ENCODE measurements around the gene KCNIP2. TPM values are rescaled to one million over a fixed set of nuclear protein-coding genes. Genes with fewer than 3 reads are reported as not detected.

Gene KCNIP2
- total RNA-seq, 1 donor from 2014 or later, result 2.2 TPM

DNA sequence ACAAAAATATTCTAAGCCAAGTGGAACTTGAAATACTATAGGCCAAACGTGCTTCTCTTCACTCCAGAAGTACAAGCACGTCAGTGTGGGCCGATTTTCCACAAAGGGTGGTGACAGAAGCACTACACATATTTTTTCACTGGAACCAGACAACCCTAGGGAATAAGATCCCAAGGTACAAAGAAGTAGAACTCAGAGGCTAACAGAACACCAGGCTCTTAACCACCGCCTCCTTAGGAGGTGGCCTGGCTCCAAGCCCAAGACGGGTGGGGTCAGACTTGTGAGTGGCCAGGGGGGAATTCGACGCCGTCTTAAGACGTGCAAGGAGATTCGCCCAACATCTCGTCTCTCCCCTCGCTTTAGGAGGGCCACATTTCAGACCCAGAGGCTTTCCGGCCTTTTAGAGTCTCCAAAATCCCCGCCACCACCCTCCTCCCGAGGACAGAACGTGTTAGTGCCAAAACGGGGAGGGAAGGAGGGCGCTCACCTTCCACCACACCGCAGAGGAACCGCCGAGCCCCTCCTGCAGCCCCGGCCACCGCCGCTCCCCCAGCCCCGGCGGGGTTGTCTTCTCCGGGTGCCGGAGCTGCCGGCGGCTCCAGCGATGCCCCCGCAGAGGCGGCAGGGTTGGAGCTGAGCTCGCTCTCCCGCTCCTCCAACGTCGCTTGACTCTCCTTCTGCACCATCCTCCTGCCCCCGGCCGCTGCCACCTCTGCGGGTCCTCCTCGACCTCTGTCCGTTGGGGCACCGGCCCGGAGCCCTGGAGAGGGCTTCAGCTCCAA lies 26.1 kb downstream of the KCNIP2 start:
- H3K27ac Mint-ChIP-seq (ENCODE audit: unreplicated experiment), result peak overlapping the region; percentile 99

DNA sequence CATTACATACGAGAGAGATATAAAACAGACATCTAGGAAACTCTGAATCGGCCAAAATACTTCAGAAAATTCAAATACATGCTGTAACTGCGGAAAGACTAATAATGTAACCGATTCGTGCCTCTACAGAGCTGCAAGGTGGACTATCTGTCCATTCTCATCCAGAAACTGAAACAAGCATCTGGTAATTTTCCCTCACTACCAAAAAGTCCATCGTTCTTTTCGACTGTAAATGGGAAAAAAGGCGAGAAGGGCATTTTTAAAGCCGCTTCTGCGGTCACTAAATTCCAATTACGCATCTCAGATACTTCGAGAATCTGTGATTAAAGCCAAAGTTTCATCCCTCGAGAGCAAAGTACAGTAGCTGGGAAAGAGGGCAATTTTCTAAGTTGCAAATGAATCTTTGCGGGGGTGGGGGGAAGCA lies 26.7 kb downstream of the KCNIP2 start:
- Mint-ChIP-seq H3K27me3 (ENCODE audit: low read depth) (peaks cover 4% of the 10 kb centered on the region), H3K4me3 (peak overlapping the region; percentile 98), H3K4me1 (peaks cover 50% of the 10 kb centered on the region), H3K36me3 (ENCODE audit: low read depth) (no peaks in the 10 kb centered on the region), H3K27ac (ENCODE audit: unreplicated experiment) (peak overlapping the region; percentile 93), H3K9me3 (no peaks in the 10 kb centered on the region)
- DNase-seq (ENCODE audit: low read depth, low spot score), result no peak
- TF ChIP-seq, protein P1, sequence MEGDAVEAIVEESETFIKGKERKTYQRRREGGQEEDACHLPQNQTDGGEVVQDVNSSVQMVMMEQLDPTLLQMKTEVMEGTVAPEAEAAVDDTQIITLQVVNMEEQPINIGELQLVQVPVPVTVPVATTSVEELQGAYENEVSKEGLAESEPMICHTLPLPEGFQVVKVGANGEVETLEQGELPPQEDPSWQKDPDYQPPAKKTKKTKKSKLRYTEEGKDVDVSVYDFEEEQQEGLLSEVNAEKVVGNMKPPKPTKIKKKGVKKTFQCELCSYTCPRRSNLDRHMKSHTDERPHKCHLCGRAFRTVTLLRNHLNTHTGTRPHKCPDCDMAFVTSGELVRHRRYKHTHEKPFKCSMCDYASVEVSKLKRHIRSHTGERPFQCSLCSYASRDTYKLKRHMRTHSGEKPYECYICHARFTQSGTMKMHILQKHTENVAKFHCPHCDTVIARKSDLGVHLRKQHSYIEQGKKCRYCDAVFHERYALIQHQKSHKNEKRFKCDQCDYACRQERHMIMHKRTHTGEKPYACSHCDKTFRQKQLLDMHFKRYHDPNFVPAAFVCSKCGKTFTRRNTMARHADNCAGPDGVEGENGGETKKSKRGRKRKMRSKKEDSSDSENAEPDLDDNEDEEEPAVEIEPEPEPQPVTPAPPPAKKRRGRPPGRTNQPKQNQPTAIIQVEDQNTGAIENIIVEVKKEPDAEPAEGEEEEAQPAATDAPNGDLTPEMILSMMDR (conservative IDR thresholded peaks at IDR 0.05), result no peak

More for the DNA sequence above, 26.1 kb downstream of the KCNIP2 start:
- no peaks in the 10 kb centered on the region for H3K9me3 Mint-ChIP-seq
- peaks cover 4% of the 10 kb centered on the region for H3K27me3 Mint-ChIP-seq (ENCODE audit: low read depth)
- DNase-seq (ENCODE audit: low read depth, low spot score), result no peak
- peaks cover 50% of the 10 kb centered on the region for H3K4me1 Mint-ChIP-seq
- peak overlapping the region; percentile 98 for H3K4me3 Mint-ChIP-seq
- TF ChIP-seq, protein P1 (conservative IDR thresholded peaks at IDR 0.05), result no peak
- no peaks in the 10 kb centered on the region for H3K36me3 Mint-ChIP-seq (ENCODE audit: low read depth)

DNA sequence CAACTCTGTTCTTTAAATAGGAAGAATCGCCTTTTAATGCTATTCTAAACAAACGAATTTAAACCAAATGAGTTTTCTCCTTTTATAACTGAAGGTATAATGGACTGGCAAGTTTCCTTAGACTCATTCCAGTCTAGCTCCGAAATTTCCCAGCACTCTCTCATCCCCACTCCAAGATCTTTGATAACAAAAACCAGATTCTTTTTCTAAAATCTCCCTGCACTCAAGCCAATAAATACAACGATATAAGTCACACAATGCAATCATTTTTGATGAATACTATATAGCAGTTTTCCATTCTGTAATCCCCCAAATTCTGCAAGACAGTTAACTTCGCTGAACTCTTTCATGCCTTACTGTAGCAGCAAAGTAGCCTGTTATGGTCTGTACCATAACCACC lies 27.2 kb downstream of the KCNIP2 start:
- Mint-ChIP-seq H3K36me3 (ENCODE audit: low read depth) (no peaks in the 10 kb centered on the region), H3K4me1 (peaks cover 50% of the 10 kb centered on the region), H3K27me3 (ENCODE audit: low read depth) (peaks cover 4% of the 10 kb centered on the region), H3K27ac (ENCODE audit: unreplicated experiment) (no peak overlapping the region), H3K4me3 (peak overlapping the region; percentile 98), H3K9me3 (no peaks in the 10 kb centered on the region)
- no peak for DNase-seq (ENCODE audit: low read depth, low spot score)
- TF ChIP-seq, protein P1 (conservative IDR thresholded peaks at IDR 0.05), result no peak

DNA sequence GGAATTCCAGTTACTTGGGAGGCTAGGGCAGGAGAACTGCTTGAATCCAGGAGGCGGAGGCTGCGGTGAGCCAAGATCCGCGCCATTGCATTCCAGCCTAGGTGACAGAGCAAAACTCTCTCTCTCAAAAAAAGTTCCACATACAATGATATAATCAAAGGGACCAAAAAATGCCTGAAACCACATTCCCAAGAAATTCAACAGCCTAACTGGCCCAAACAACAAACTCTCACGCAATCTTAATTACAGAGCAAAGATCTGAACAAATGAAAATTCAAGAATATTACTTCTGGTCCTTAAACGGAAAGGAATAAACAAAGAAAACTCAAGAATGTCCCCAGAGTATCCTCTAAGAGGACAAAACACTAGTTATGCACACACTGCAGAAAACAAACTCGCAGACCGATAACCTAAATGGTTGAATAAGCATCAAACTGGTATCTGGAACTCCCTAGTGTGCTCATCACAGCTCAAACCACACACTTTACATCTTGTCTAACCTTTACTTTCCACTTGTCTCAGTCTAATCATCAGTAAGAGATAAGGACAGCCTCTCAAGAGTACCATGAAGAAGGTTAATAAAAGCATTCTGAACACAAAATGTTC lies 29.0 kb downstream of the KCNIP2 start:
- no peak overlapping the region for H3K27ac Mint-ChIP-seq (ENCODE audit: unreplicated experiment)
- H3K4me3 Mint-ChIP-seq, result peak overlapping the region; percentile 98
- no peaks in the 10 kb centered on the region for H3K9me3 Mint-ChIP-seq
- H3K36me3 Mint-ChIP-seq (ENCODE audit: low read depth), result no peaks in the 10 kb centered on the region
- H3K27me3 Mint-ChIP-seq (ENCODE audit: low read depth), result peaks cover 4% of the 10 kb centered on the region
- TF ChIP-seq, protein P1 (conservative IDR thresholded peaks at IDR 0.05), result no peak
- H3K4me1 Mint-ChIP-seq, result peaks cover 50% of the 10 kb centered on the region
- DNase-seq (ENCODE audit: low read depth, low spot score), result no peak

DNA sequence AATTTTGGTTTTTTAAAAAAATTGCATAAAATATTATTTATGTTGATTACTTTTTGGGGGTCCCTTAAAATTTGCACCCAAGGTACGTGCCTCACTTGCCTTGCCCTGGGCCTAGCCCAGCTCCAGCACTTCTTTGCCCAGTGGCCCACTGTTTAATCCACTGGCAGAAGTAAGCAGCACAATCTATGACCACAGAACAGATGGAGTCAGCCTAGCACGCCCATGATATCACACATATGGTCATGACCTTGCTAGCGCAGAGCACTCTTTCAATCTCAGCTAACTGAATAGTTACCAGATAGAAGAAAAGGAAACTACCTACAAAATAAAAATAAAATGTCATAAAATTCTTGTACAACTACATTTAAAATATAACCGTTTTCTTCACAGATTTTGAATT lies 31.0 kb downstream of the KCNIP2 start:
- TF ChIP-seq, protein P1 (conservative IDR thresholded peaks at IDR 0.05), result no peak
- no peak for DNase-seq (ENCODE audit: low read depth, low spot score)
- no peaks in the 10 kb centered on the region for H3K9me3 Mint-ChIP-seq
- peaks cover 1% of the 10 kb centered on the region for H3K36me3 Mint-ChIP-seq (ENCODE audit: low read depth)
- peak overlapping the region; percentile 98 for H3K4me3 Mint-ChIP-seq
- peaks cover 35% of the 10 kb centered on the region for H3K4me1 Mint-ChIP-seq
- no peaks in the 10 kb centered on the region for H3K27me3 Mint-ChIP-seq (ENCODE audit: low read depth)
- H3K27ac Mint-ChIP-seq (ENCODE audit: unreplicated experiment), result no peak overlapping the region

Measured in neural crest cell (in vitro differentiated cells).